IMR-90 (cell line): ENCODE data around the gene S100A3. TPM values are rescaled to one million over a fixed set of nuclear protein-coding genes. Genes with fewer than 3 reads are reported as not detected.
A peak's percentile ranks its signal among the peaks of the same experiment; 100 is the strongest.
"Not testable (repeated sequence)": the region's sequence is repeated elsewhere in the genome, so short reads cannot be mapped to it uniquely, and the experiment has no call there.

Source experiments
- ATAC-seq: fragments of 200-7000 bp; cut with Tn5 transposase; 2 replicates; pipeline ENCODE4 v1.9.1; 2020; ENCODE audit warnings: low read depth, mild to moderate bottlenecking, moderate library complexity
- BruUV-seq: library from RNA; stranded (reverse); fragments of 400-500 nt; replicated peaks from 2 replicates; lab custom pipeline; 2021; lab: Mats Ljungman, UMichigan
- CTCF ChIA-PET: fragments of 300-600 bp; formaldehyde crosslinking; extraction: SDS; loops from one replicate; lab custom pipeline; 2021; ENCODE audit warnings: antibody characterized with exemption; lab: Yijun Ruan, JAX
- POLR2A ChIA-PET: fragments of 300-600 bp; sonication (Branson Sonifier 250); formaldehyde crosslinking; loops from one replicate; lab custom pipeline; 2022; ENCODE audit warnings: antibody characterized with exemption; ENCODE audit not compliant: unreplicated experiment; lab: Charles Lee
- DNase-seq: peaks from one replicate; pipeline ENCODE4 v3.0.0; 2013
- H2AFZ ChIP-seq: replicated peaks from 2 replicates; pipeline ENCODE3; 2013; ENCODE audit warnings: low read length, mild to moderate bottlenecking; ENCODE audit not compliant: poor library complexity
- H2AK5ac ChIP-seq: 2 replicates; pipeline ENCODE4 v1.6.1; 2013; ENCODE audit warnings: low read depth, low read length, inconsistent platforms
- H2AK9ac ChIP-seq: replicated peaks from 2 replicates; pipeline ENCODE3; 2013; ENCODE audit warnings: mild to moderate bottlenecking, low read depth, low read length, moderate library complexity; ENCODE audit not compliant: poor library complexity
- H2BK120ac ChIP-seq: 2 replicates; pipeline ENCODE4 v1.6.1; 2013; ENCODE audit warnings: low read depth, low read length, inconsistent platforms
- H2BK15ac ChIP-seq: 3 replicates; pipeline ENCODE4 v1.6.1; 2013; ENCODE audit warnings: low read depth, low read length, inconsistent platforms
- H2BK20ac ChIP-seq: 2 replicates; pipeline ENCODE4 v1.6.1; 2013; ENCODE audit warnings: low read depth, mild to moderate bottlenecking, inconsistent platforms, low read length, moderate library complexity
- H2BK5ac ChIP-seq: 2 replicates; pipeline ENCODE4 v1.6.1; 2013; ENCODE audit warnings: mild to moderate bottlenecking, low read depth, low read length, inconsistent platforms; ENCODE audit not compliant: poor library complexity, severe bottlenecking
- H3K14ac ChIP-seq: replicated peaks from 2 replicates; pipeline ENCODE4 v1.6.1; 2013; ENCODE audit warnings: low read depth, low read length, inconsistent platforms
- H3K18ac ChIP-seq: 2 replicates; pipeline ENCODE4 v1.6.1; 2013; ENCODE audit warnings: low read depth, low read length, control low read depth
- H3K23ac ChIP-seq: 2 replicates; pipeline ENCODE4 v1.6.1; 2013; ENCODE audit warnings: low read depth, low read length, inconsistent platforms
- H3K27ac ChIP-seq: 2 replicates; pipeline ENCODE4 v1.5.1; 2013; ENCODE audit warnings: mild to moderate bottlenecking, control low read depth, low read length; ENCODE audit not compliant: insufficient read depth
- H3K27me3 ChIP-seq: 2 replicates; pipeline ENCODE4 v1.6.1; 2013; ENCODE audit warnings: low read length; ENCODE audit not compliant: control insufficient read depth, insufficient read depth
- H3K36me3 ChIP-seq: 2 replicates; pipeline ENCODE4 v1.6.1; 2013; ENCODE audit warnings: low read length, mixed read lengths; ENCODE audit not compliant: control insufficient read depth, insufficient read depth
- H3K4ac ChIP-seq: 2 replicates; pipeline ENCODE4 v1.6.1; 2013; ENCODE audit warnings: low read depth, low read length, inconsistent platforms
- H3K4me1 ChIP-seq: 2 replicates; pipeline ENCODE4 v1.6.1; 2013; ENCODE audit warnings: low read length, mixed read lengths; ENCODE audit not compliant: control insufficient read depth, insufficient read depth
- H3K4me2 ChIP-seq: 2 replicates; pipeline ENCODE4 v1.6.1; 2013; ENCODE audit warnings: low read depth, mild to moderate bottlenecking, control low read depth, low read length, moderate library complexity
- H3K4me3 ChIP-seq: 2 replicates; pipeline ENCODE4 v1.5.1; 2013; ENCODE audit warnings: low read depth, mild to moderate bottlenecking, control low read depth, low read length, moderate library complexity; ENCODE audit not compliant: insufficient read depth
- H3K56ac ChIP-seq: 2 replicates; pipeline ENCODE4 v1.6.1; 2013; ENCODE audit warnings: low read length, inconsistent platforms; ENCODE audit not compliant: insufficient read depth; ENCODE audit errors: extremely low read depth
- H3K79me1 ChIP-seq, 2 experiments: 2 replicates each; pipeline ENCODE4 v1.6.1; 2013; ENCODE audit warnings: low read length in 2 of 2, inconsistent platforms in 1 of 2, low read depth in 1 of 2
- H3K9ac ChIP-seq: 2 replicates; pipeline ENCODE4 v1.6.1; 2013; ENCODE audit warnings: low read depth, low read length, control low read depth
- H3K9me1 ChIP-seq: 2 replicates; pipeline ENCODE4 v1.6.1; 2013; ENCODE audit warnings: low read length, inconsistent platforms; ENCODE audit not compliant: insufficient read depth
- H3K9me3 ChIP-seq: 2 replicates; pipeline ENCODE4 v1.6.1; 2013; ENCODE audit warnings: low read length; ENCODE audit not compliant: control insufficient read depth, insufficient read depth
- H4K20me1 ChIP-seq: 2 replicates; pipeline ENCODE4 v1.6.1; 2013; ENCODE audit warnings: low read length, inconsistent platforms; ENCODE audit not compliant: insufficient read depth
- H4K5ac ChIP-seq: 2 replicates; pipeline ENCODE4 v1.6.1; 2013; ENCODE audit warnings: mild to moderate bottlenecking, low read depth, low read length, control low read depth
- H4K8ac ChIP-seq, 2 experiments: 2 replicates each; pipeline ENCODE4 v1.6.1; 2013; ENCODE audit warnings: low read depth in 2 of 2, low read length in 2 of 2, control low read depth in 1 of 2, inconsistent platforms in 1 of 2
- H4K91ac ChIP-seq: 2 replicates; pipeline ENCODE4 v1.6.1; 2013; ENCODE audit warnings: low read depth, low read length, inconsistent platforms; ENCODE audit not compliant: insufficient read depth
- FOS ChIP-seq: fragments of 150-350 bp; IDR thresholded peaks from 2 replicates; pipeline ENCODE4 v1.6.1; 2016; ENCODE audit warnings: low read depth, low read length
- NFE2L2 ChIP-seq: fragments of 150-350 bp; IDR thresholded peaks from 2 replicates; pipeline ENCODE4 v1.6.1; 2016; ENCODE audit warnings: low read depth, mild to moderate bottlenecking, low read length
- POLR2A ChIP-seq: IDR thresholded peaks from 2 replicates; pipeline ENCODE4 v1.6.1; 2012; ENCODE audit warnings: mild to moderate bottlenecking, low read depth, low read length
- WGBS, 2 experiments: methylation state at CpG; one replicate each; pipeline versions ENCODE4 v1.1.5 to v1.1.7; 2013; ENCODE audit warnings: missing lambda C conversion rate in 2 of 2; ENCODE audit not compliant: insufficient read length in 1 of 2; ENCODE audit errors: extremely low coverage in 2 of 2; 5-methylcytosine and 5-hydroxymethylcytosine counted together
- dilution Hi-C: fragments of 300-500 bp; cut with HindIII; formaldehyde crosslinking; loops from one replicate; pipeline ENCODE4 v1.14.3; 2018; ENCODE audit warnings: low sequenced_read_pairs; ENCODE audit not compliant: unreplicated experiment
- in situ Hi-C: fragments of 300-500 bp; cut with MboI; formaldehyde crosslinking; loops from 3 replicates; pipeline ENCODE4 v1.14.3; 2019; ENCODE audit warnings: low sequenced_read_pairs, inconsistent platforms, mixed read lengths
- intact Hi-C: fragments of 100-400 bp; cut with micrococcal nuclease; formaldehyde crosslinking; loops from 2 replicates; pipeline ENCODE4 v1.10.0; 2022
- polyA plus RNA-seq, 3 experiments: library from polyadenylated mRNA; depleted of rRNA; stranded (reverse); fragments of >200 nt; gene quantifications; 2 replicates each; pipeline ENCODE4 v1.2.3, GENCODE V29; 2012; ENCODE audit warnings: low replicate concordance in 1 of 3
- total RNA-seq: library from RNA; depleted of rRNA; stranded (reverse); fragments of >200 nt; gene quantifications from 2 replicates; pipeline ENCODE4 v1.2.3, GENCODE V29; 2012
- TF ChIP-seq, protein P1 (sequence below): fragments of 150-350 bp; IDR thresholded peaks from 2 replicates; pipeline ENCODE4 v1.6.1; 2017; ENCODE audit warnings: mild to moderate bottlenecking, antibody characterized with exemption, low read length, low read depth
- TF ChIP-seq, protein P2 (sequence below): conservative IDR thresholded peaks from 2 replicates; pipeline ENCODE4 v1.5.1; 2012; ENCODE audit warnings: mild to moderate bottlenecking, low read depth, low read length, improper control_type of control experiment

Gene S100A3
- total and polyA plus RNA-seq, 2 of the 4 experiments (the other 2 are of a cell fraction) = 2.9 to 4.5 TPM

DNA sequence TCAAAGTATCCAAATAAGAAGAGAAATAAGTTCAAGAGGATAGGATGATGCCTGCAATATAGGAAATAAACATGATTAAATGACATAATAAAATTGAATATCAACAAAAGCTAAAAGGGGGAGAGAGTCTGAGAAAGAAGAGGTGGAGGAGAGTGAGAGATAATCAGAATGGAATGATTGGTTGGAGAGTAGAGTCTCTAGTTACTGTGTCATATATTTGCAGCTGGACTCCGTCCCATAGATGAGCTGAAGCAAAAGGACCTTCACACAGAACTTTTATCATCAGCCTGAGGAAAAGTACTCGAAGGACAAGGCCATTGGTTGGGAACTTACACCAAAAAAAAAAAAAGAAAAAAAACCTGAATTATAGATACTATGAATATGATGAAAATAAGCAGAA is 39.4 kb upstream of the S100A3 start:
- in situ Hi-C loops = no loop called here
- Histone ChIP-seq H3K36me3 (no peaks in the 10 kb centered on the region), H2BK15ac (no peak overlapping the region), H3K56ac (no peak overlapping the region), H3K14ac (no peak overlapping the region), H3K4me3 (no peak overlapping the region), H3K18ac (no peak overlapping the region), H3K23ac (no peak overlapping the region), H2BK20ac (no peak overlapping the region), H3K4me2 (no peak overlapping the region), H3K4ac (no peak overlapping the region), H3K9ac (no peak overlapping the region), H2AK9ac (no peak overlapping the region), H2AFZ (no peak overlapping the region), H3K27me3 (no peaks in the 10 kb centered on the region), H3K4me1 (peaks cover 3% of the 10 kb centered on the region; the same call in 1 of the 2 replicates), H2BK5ac (no peak overlapping the region), H4K8ac (no peak overlapping the region), H4K5ac (no peak overlapping the region), H3K9me1 (no peaks in the 10 kb centered on the region), H2BK120ac (no peak overlapping the region), H3K79me1 (no peaks in the 10 kb centered on the region), H4K20me1 (no peaks in the 10 kb centered on the region), H4K91ac (no peak overlapping the region), H2AK5ac (no peak overlapping the region), H3K9me3 (no peaks in the 10 kb centered on the region), H3K27ac (no peak overlapping the region)
- dilution Hi-C loops = no loop called here
- intact Hi-C loops = no loop called here
- ATAC-seq (peak; percentile 70), DNase-seq (peak; percentile 47)
- POLR2A ChIA-PET = interaction anchor here (0.6 kb wide), 1 partner anchor 46 kb away, joined by 3 read pairs; no protein-coding TSS in a partner anchor
- CTCF ChIA-PET = interaction anchor here (0.9 kb wide), 1 partner anchor 11 kb away, joined by 3 read pairs; no protein-coding TSS in a partner anchor
- WGBS, 2 experiments = no CpG with 5 or more reads among the region's 2 CpGs
- TF ChIP-seq, protein P1, sequence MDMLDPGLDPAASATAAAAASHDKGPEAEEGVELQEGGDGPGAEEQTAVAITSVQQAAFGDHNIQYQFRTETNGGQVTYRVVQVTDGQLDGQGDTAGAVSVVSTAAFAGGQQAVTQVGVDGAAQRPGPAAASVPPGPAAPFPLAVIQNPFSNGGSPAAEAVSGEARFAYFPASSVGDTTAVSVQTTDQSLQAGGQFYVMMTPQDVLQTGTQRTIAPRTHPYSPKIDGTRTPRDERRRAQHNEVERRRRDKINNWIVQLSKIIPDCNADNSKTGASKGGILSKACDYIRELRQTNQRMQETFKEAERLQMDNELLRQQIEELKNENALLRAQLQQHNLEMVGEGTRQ = no peak
- no peak for TF ChIP-seq FOS
- TF ChIP-seq NFE2L2 = no peak
- no peak for TF ChIP-seq POLR2A
- TF ChIP-seq, protein P2, sequence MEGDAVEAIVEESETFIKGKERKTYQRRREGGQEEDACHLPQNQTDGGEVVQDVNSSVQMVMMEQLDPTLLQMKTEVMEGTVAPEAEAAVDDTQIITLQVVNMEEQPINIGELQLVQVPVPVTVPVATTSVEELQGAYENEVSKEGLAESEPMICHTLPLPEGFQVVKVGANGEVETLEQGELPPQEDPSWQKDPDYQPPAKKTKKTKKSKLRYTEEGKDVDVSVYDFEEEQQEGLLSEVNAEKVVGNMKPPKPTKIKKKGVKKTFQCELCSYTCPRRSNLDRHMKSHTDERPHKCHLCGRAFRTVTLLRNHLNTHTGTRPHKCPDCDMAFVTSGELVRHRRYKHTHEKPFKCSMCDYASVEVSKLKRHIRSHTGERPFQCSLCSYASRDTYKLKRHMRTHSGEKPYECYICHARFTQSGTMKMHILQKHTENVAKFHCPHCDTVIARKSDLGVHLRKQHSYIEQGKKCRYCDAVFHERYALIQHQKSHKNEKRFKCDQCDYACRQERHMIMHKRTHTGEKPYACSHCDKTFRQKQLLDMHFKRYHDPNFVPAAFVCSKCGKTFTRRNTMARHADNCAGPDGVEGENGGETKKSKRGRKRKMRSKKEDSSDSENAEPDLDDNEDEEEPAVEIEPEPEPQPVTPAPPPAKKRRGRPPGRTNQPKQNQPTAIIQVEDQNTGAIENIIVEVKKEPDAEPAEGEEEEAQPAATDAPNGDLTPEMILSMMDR = no peak
- BruUV-seq = no TSS peak

DNA sequence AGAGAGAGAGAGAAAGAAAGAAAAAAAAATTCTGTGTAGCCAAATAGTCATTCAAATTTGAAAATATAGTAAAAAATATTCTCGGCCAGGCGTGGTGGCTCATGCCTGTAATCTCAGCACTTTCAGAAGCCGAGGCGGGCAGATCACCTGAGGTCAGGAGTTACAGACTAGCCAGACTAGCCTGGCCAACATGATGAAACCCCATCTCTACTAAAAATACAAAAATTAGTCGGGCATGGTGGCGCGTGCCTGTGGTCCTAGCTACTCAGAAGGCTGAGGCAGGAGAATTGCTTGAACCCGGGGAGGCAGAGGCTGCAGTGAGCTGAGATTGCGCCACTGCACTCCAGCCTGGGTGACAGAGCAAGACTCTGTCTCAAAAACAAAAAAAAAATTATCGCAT is 39.0 kb upstream of the S100A3 start:
- H2AK9ac ChIP-seq, H4K8ac ChIP-seq, H4K5ac ChIP-seq, H4K91ac ChIP-seq, CTCF ChIA-PET, H3K27ac ChIP-seq, H3K14ac ChIP-seq, BruUV-seq, H2BK120ac ChIP-seq, in situ Hi-C loops, H3K18ac ChIP-seq, H3K36me3 ChIP-seq, H3K9ac ChIP-seq, H3K27me3 ChIP-seq, H3K4ac ChIP-seq, H2BK5ac ChIP-seq, H3K79me1 ChIP-seq, H2AK5ac ChIP-seq, DNase-seq, H3K9me1 ChIP-seq, H2AFZ ChIP-seq, H4K20me1 ChIP-seq, H2BK15ac ChIP-seq, H3K4me3 ChIP-seq, H3K9me3 ChIP-seq, H3K56ac ChIP-seq, H3K4me2 ChIP-seq, dilution Hi-C loops, H2BK20ac ChIP-seq, intact Hi-C loops, H3K23ac ChIP-seq, H3K4me1 ChIP-seq: not testable (repeated sequence)
- POLR2A ChIA-PET = interaction anchor here (0.6 kb wide), 1 partner anchor 46 kb away, joined by 3 read pairs; no protein-coding TSS in a partner anchor
- ATAC-seq = 0 out of 2 replicates have a peak, but pooled peaks have one; percentile 14
- WGBS, 2 experiments = 91% methylated on average over 6 of the region's 10 CpGs; no CpG with 5 or more reads in 1 of the 2 experiments
